HFF-Myc (cell line): ENCODE data around the gene DPP4.
"Not testable (repeated sequence)": the region's sequence is repeated elsewhere in the genome, so short reads cannot be mapped to it uniquely, and the experiment has no call there.

ENCODE experiments used
- DNase-seq: peaks from one replicate; pipeline ENCODE4 v3.0.0-alpha.2; 2011; ENCODE audit warnings: low read depth; ENCODE audit errors: extremely low read depth
- H3K4me3 ChIP-seq: replicated peaks from 2 replicates; pipeline ENCODE4 v1.5.1; 2011; ENCODE audit warnings: low read depth, mild to moderate bottlenecking, control low read depth, low read length
- CTCF ChIP-seq: IDR thresholded peaks from 2 replicates; pipeline ENCODE4 v1.5.1; 2012; ENCODE audit warnings: mild to moderate bottlenecking, low read depth, low read length, control low read depth; ENCODE audit errors: missing control alignments

DPP4 gene

GRCh38 chr2:162050513-162050961, 23.5 kb downstream of the DPP4 start:
- no peak overlapping the region for H3K4me3 ChIP-seq
- DNase-seq = no peak
- no peak for TF ChIP-seq CTCF

GRCh38 chr2:162049089-162049488, 24.9 kb downstream of the DPP4 start:
- not testable (repeated sequence) for H3K4me3 ChIP-seq, DNase-seq

GRCh38 chr2:162044586-162044985, 29.4 kb downstream of the DPP4 start:
- TF ChIP-seq CTCF = no peak
- no peak overlapping the region for H3K4me3 ChIP-seq
- no peak for DNase-seq

GRCh38 chr2:162043132-162043531, 30.9 kb downstream of the DPP4 start:
- no peak overlapping the region for H3K4me3 ChIP-seq
- no peak for TF ChIP-seq CTCF
- no peak for DNase-seq

GRCh38 chr2:162041485-162041884, 32.5 kb downstream of the DPP4 start:
- no peak overlapping the region for H3K4me3 ChIP-seq
- no peak for TF ChIP-seq CTCF
- no peak for DNase-seq

GRCh38 chr2:162038725-162039124, 35.3 kb downstream of the DPP4 start:
- no peak overlapping the region for H3K4me3 ChIP-seq
- TF ChIP-seq CTCF = no peak
- DNase-seq = no peak

GRCh38 chr2:162037886-162038285, 36.1 kb downstream of the DPP4 start:
- no peak for TF ChIP-seq CTCF
- DNase-seq = no peak
- H3K4me3 ChIP-seq = no peak overlapping the region
